GM18873 (cell line): ENCODE results near the gene TPD52L2.
"Not testable (repeated sequence)": the region's sequence is repeated elsewhere in the genome, so short reads cannot be mapped to it uniquely, and the experiment has no call there.

ENCODE experiments used
- ATAC-seq: cut with Tn5 transposase; IDR thresholded peaks from one replicate; pipeline ENCODE4 v1.9.1; 2021; ENCODE audit warnings: mild to moderate bottlenecking, moderate library complexity, moderate number of reproducible peaks; ENCODE audit not compliant: unreplicated experiment, low FRiP score

TPD52L2 gene

DNA sequence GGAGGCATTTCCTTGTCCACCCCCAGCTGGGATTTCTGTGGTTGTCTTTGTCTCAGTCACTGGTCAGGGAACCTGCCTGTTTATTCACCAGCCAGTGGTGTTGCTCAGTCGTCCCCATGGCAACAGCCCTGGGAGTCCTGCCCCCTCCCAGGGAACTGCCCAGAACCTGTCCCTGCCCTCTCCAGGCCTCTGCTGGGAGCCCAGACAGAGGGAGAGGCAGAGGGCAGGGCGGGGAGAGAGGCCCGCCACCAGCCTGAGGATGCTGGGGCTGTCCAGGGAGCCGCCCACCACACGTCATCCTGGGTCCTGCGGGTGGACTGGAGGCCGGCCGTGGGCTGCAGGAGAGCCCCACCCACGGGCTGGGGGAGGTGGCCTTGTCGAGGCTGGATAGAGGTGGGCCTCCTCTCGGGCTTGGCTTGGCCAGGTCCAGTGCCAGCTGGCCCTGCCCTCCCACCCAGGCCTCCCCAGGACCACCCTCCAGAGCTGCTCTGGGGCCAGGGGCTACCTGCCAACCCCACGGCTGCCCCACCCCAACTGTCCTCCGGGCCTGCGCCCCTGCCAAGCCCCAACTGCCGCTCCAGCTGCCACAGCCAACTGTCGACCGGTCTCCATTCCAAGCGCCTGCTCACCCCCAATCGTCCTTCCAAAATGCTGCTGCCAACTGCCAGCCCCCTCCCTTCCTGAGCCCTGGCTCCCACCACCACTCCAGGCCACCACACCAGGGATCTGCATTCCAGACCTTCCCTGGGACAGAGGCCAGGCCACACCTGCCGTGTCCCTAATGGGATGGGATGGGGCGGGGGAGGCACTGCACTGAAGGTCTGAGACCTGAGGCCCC lies 29.8 kb upstream of the TPD52L2 start:
- ATAC-seq: no peak

GRCh38 chr20:63836458-63837344 lies 28.4 kb upstream of the TPD52L2 start:
- ATAC-seq: no peak

GRCh38 chr20:63837479-63837878 lies 27.6 kb upstream of the TPD52L2 start:
- no peak for ATAC-seq

DNA sequence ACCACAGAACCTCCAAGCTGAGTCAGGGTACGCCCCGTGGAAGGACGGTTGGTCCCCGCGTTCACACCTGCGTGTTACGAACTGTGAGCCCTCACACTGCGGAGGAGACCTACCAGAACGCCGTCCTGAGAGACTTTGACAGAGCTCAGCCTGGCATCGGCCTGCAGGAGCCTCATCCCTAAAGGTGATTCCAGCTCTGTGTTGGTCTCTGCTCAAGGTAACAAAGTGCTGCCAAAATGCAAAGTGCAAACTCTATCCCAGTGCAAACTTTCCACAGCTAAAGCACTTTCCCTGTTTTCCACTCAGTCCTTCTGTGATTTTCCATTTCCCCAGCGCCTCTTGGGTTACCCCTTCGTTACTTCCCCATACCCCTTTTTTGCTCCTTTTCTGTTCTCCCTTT lies 25.4 kb upstream of the TPD52L2 start:
- ATAC-seq: no peak

- no peak for ATAC-seq
These were observed 24.7 kb upstream of the TPD52L2 start for GRCh38 chr20:63840405-63840828.

DNA sequence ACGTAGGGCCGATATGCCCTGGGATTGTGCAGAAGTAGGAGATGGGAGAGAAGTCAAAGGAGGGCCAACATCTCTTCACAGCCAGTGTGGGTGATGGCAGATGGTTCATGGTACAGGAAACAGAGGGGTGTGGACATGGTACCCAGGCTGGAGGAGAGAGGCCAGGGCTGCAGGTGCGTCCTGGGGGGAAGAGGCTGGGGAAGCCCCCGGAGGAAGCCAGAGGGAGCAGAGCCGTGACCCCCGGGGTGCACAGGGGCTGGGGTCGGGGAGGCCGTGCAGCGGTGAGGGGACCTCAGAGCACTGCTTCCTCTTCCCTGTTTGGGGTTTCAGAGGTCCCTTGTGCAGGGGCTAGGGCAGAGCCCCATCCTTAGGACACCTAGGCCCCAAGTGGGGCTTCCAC lies 22.8 kb upstream of the TPD52L2 start:
- ATAC-seq: no peak

DNA sequence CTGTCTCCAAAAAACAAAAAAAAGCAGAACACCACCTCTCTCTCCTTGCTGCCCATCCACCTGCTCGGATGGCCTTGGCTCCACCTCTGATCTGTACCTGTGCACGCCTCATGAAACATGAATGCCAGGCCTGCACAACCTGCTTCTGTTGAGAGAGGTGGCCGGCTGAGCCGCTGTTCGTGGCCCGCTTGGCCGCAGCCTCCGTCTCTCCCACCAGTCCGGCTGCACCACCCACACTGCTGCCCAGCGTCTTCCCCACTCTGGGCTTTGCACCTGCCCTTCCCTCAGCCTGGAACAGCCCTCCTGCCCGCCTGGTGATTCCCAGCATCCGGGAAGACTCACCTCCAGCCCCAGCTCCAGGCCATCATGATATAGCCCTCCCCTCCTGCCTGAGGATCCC lies 21.8 kb upstream of the TPD52L2 start:
- no peak for ATAC-seq

GRCh38 chr20:63843778-63844177 lies 21.3 kb upstream of the TPD52L2 start:
- ATAC-seq: no peak

DNA sequence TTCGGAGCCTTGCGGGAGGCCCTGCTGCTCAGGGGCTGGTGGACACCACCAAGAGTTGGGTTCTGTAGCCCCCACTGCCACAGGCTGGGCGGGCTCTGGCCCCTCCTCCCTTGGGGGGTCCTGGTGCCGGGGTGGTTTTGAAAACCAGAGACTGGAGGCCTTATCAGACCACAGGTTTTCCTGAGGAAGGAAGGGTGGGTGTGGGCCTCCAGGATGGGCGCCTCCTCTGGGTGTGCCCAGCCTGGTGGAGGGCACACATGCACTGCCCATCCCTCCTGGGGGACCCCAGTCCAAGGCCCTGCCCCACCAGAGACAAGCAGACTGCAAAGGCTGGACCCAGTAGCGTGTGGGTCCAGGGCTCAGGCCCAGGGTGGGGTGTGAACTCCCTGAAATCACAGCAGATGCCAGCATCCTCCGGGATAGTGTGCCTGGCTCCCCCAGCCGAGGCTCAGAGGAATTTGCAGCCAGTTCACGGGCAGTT lies 20.5 kb upstream of the TPD52L2 start:
- ATAC-seq: no peak

DNA sequence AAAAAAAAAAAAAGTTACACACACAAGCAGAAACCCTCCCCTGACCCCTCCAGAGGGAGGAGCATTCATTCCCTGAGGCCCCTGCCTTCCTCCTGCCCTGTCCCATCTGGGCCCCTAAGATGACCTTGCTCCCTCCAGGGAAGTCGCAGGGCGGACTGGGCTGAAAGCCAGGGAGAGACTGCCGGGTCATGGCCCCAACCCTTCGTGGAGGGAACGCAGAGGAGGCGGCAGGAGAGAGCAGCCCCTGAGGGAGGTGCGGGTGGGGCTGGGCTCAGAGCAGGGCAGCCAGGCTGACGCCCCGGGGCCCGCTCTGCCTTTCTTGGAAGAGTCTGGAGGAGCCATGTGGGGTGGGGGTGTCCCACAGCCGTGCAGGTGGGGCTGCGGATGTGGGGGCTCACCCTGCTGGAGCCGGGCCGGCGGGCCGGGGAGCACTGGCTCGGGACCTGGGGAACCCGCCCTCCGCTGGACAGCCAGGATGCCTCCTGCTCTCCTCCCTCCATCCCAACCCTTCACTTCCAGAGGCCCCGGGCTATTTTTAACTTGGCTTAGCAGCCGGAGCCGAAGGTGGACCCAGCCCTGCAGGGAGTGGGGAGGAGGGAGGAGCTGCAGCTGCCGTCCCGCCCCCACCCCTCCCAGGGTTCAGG lies 18.8 kb upstream of the TPD52L2 start:
- no peak for ATAC-seq

- no peak for ATAC-seq
These were observed 18.2 kb upstream of the TPD52L2 start for GRCh38 chr20:63846888-63847236.

- ATAC-seq: no peak
These were observed 17.6 kb upstream of the TPD52L2 start for GRCh38 chr20:63847237-63848002.

DNA sequence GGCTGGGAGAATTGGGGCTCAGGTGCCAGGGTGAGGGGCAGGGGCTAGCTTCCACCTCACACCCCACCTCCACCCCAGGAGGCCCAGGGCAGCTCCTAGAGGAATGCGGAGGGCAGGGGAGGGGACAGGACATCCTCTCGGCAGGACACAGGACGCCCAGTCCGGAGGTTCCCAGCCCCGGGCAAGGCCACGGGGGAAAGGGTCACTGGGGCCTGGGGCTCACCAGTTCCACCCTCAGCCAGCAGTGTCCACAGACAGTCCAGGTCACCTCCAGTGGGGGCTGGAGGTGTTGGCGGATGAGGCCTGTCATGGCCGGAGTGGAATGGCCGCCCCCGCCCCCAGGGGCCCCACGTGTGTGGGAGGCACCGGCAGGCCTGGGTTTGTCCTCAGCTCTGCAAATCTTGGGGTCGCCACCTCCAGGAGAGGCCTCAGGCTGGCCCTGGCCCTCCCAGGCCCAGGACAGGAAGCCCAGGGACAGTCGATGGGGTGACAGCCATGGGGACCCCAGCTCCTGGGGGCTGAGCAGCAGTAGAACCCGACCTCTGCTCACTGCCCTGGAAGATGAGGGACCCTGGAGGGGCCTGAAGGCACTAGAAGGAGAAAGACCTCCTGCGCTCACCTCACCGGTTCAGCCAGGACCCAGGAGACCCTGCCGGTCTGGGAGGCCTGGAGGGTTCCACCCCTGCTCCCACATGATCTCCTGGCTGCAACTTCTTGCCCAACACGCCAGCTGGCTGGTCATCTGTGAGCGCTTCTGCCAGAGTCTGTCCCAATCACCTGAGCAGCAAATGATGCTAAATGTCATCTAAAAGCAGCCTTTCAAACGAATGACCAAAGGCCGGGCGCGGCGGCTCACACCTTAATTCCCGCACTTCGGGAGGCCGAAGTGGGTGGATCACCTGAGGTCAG lies 16.8 kb upstream of the TPD52L2 start:
- no peak for ATAC-seq

GRCh38 chr20:63850689-63851547 lies 14.2 kb upstream of the TPD52L2 start:
- ATAC-seq: peak; percentile 78

- ATAC-seq: not testable (repeated sequence)
These were observed 13.5 kb upstream of the TPD52L2 start for GRCh38 chr20:63851548-63851943.

DNA sequence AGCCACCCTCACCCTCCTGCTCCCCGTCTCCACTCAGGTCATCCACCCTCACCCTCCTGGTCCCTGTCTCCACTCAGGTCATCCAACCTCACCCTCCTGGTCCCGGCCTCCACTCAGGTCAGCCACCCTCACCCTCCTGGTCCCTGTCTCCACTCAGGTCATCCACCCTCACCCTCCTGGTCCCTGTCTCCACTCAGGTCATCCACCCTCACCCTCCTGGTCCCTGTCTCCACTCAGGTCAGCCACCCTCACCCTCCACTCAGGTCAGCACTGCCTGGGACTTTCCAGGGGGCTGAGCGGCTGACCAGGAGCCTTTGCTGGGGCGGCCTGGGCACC lies 11.4 kb upstream of the TPD52L2 start:
- not testable (repeated sequence) for ATAC-seq

GRCh38 chr20:63854069-63854765 lies 10.9 kb upstream of the TPD52L2 start:
- no peak for ATAC-seq
